Activated naive CD4-positive, alpha-beta T cell treated with anti-CD3 and anti-CD28 coated beads, Interleukin-2, amount 50 U/mL, for 72 hours (primary cell): ENCODE results near the gene STYXL1. TPM values are rescaled to one million over a fixed set of nuclear protein-coding genes. Genes with fewer than 3 reads are reported as not detected.

Source experiments
- ATAC-seq, 2 donors: fragments of 150-1000 bp; cut with Tn5 transposase; 2 replicates each; pipeline ENCODE4 v1.10.0; 2021; ENCODE audit warnings: mild to moderate bottlenecking in 2 of 2, moderate library complexity in 2 of 2
- DNase-seq, 2 donors: peaks; one replicate each; pipeline ENCODE4 v3.0.0; 2021 to 2022; ENCODE audit warnings: low spot score in 2 of 2
- H3K27ac Mint-ChIP-seq, 2 donors: one replicate each; pipeline ENCODE4 v1.8.0; 2022; ENCODE audit warnings: mild to moderate bottlenecking in 2 of 2, mixed read lengths in 2 of 2
- H3K36me3 Mint-ChIP-seq, 2 donors: one replicate each; pipeline ENCODE4 v1.8.0; 2022; ENCODE audit warnings: mixed read lengths in 2 of 2
- H3K9me3 Mint-ChIP-seq, 2 donors: one replicate each; pipeline ENCODE4 v1.8.0; 2022; ENCODE audit warnings: mixed read lengths in 2 of 2
- total RNA-seq, 2 donors: library from RNA; stranded (reverse); gene quantifications; one replicate each; pipeline ENCODE4 v1.2.3, GENCODE V29; 2022

STYXL1 gene
- total RNA-seq, 2 donors from 2014 or later: 25.4 to 39.1 TPM

DNA sequence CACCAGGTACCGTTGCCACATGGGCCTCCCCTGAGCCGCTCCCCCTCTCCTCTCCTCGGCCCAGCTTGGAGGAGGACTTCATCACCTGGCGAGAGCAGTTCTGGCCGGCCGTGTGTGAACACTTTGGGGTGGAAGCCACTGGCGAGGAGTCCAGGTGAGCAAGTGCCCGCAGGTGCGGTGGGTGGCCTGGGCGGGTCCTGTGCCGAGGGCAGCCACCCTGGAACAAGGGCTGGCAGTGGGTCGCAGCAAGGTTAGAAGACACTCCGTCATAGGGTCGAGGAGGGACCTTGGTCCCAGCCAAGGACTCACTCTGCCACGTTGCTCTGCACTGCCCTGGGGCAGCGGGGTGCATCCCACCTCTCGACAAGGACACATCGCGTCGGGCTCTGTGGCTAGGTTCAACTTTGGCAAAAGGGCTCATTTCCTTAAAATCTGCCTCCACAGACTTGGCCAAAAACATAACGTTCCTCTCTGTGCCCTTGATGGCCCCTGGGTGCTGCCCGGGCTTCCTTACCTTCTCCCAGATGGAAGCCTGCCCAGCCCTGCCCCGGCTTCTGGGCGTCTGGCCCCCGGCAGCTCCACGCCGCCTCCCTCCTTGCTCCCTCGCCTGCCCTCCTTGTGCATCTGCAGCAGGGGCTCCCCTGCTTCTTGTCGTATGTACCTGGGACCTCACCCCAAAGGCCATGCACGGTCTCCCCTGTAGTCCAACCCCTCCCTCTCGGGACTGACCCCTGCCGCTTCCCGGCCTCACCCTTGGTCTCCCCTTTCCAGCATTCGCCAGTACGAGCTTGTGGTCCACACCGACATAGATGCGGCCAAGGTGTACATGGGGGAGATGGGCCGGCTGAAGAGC is 66.1 kb downstream of the STYXL1 start:
- Mint-ChIP-seq H3K9me3 (no peaks in the 10 kb centered on the region), H3K27ac (peak overlapping the region in 1 of 2 donors; percentile 77), H3K36me3 (no peaks in the 10 kb centered on the region)
- ATAC-seq: no peak
- DNase-seq: no peak

DNA sequence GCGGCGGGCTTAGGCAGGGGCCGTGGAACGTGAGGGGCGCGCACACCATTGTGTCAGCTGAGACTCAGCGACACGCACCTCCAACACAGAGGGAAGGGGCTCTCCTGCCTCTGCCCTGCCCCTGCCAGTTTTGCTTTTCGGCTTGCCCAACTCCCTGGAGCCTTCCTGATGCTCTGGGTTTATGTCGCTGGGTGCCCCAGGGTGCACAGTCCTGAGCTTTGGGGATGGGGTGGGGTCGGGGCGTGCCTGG is 66.7 kb downstream of the STYXL1 start:
- Mint-ChIP-seq H3K27ac (no peak overlapping the region), H3K9me3 (no peaks in the 10 kb centered on the region), H3K36me3 (no peaks in the 10 kb centered on the region)
- ATAC-seq (no peak), DNase-seq (no peak)

- H3K27ac Mint-ChIP-seq: no peak overlapping the region
- H3K9me3 Mint-ChIP-seq: no peaks in the 10 kb centered on the region
- no peaks in the 10 kb centered on the region for H3K36me3 Mint-ChIP-seq
- ATAC-seq (no peak), DNase-seq (no peak)
These were observed 67.2 kb downstream of the STYXL1 start for GRCh38 chr7:75980430-75981202.

DNA sequence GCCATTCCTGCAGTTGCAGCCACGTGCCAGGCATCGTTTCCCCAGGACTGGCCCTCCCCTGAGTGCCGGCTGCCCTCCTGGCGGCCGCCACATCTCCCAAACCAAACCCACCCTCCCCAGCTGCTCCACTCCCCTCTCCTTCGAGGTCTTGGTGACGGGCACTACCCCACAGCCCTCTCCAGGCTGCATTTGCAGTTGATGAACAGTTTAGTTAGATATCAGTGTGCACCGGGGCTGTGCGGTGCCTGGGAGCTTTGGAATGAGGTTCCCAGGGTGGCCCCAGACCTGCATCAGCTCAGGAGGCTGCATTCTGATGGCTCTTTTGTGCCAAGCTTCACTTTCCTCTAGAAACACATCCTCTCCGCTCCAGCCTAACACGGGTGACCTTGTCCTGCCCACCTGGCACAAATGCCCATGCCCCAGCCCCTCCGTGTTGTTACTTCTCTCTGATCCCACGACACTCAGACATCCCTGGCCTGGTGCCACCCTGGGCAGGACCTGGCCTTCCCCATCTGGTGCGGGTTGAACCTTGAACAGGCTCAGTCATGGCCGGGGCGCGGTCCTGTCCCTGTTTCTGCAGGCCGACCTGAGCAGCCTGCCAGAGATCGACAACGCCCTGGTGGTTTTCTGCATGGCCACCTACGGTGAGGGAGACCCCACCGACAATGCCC is 67.9 kb downstream of the STYXL1 start:
- no peak for DNase-seq
- no peaks in the 10 kb centered on the region for H3K9me3 Mint-ChIP-seq
- no peaks in the 10 kb centered on the region for H3K36me3 Mint-ChIP-seq
- H3K27ac Mint-ChIP-seq: no peak overlapping the region
- no peak for ATAC-seq

- H3K27ac Mint-ChIP-seq: no peak overlapping the region
- no peaks in the 10 kb centered on the region for H3K9me3 Mint-ChIP-seq
- no peaks in the 10 kb centered on the region for H3K36me3 Mint-ChIP-seq
- ATAC-seq (no peak), DNase-seq (no peak)
These were observed 70.1 kb downstream of the STYXL1 start for GRCh38 chr7:75977743-75978142.

DNA sequence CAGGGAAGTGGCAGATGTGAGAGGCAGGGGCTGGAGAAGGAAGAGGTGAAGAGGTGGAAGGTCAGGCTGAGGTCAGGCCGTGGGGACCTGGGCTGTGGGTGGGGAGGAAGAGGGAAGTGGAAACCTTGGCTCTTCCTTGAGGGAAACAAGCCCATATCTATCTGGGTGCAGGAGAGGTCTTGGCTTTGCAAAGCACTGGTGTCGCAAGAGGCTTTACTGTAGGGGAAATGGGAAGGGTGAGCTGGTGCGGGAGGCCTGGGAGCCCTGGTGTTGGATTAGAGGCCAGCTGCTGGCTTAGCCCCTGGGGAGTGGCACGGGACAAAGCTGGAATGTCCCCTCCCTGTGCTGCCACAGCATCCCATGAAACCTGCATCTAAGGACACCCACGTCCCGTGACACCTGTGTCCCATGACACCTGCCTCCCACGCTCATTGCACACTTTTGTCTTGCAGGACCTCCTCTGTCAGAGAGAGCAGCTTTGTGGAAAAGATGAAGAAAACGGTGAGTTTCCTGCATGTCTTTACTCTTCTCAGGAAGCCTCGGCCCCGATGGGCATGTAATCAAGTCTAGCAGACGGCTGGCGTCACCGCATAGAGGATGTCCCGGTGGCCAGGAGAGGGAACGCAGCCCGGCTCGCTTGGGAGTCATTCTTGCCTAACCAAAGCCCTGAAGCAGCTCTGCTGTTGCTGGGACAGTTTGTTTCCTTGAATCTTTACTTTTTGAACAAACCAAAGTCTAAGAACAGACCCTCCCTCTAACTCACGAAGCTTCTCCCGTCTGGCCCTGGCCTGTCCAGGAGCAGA is 75.6 kb downstream of the STYXL1 start:
- DNase-seq (no peak), ATAC-seq (no peak)
- Mint-ChIP-seq H3K27ac (no peak overlapping the region), H3K36me3 (no peaks in the 10 kb centered on the region), H3K9me3 (no peaks in the 10 kb centered on the region)

- Mint-ChIP-seq H3K36me3 (no peaks in the 10 kb centered on the region), H3K9me3 (no peaks in the 10 kb centered on the region), H3K27ac (no peak overlapping the region)
- DNase-seq: no peak
- no peak for ATAC-seq
These were observed 76.4 kb downstream of the STYXL1 start for GRCh38 chr7:75971309-75971960.

GRCh38 chr7:75969704-75970498 is 77.9 kb downstream of the STYXL1 start:
- no peak for ATAC-seq
- no peaks in the 10 kb centered on the region for H3K36me3 Mint-ChIP-seq
- H3K9me3 Mint-ChIP-seq: no peaks in the 10 kb centered on the region
- H3K27ac Mint-ChIP-seq: peak overlapping the region in 1 of 2 donors; percentile 37
- DNase-seq: no peak

DNA sequence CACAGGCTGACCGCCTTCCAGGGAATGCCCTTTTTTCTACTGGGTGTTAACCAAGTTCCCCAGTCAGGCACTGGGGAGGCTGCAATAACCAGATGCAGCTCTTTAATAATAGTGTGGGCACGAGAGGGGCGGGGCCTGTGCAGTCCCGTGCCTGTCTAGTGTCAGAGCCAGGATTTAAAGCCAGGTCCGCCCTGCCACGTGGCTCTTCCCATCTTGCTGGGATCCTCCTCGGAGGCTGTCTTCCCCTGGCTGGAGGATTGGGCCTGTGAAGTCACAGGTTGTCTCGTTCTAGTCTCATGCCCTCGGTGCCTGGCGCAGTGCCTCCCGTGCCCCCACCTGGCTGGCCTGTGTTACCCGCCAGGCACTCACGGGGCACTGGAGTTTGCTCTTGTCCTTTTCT is 78.6 kb downstream of the STYXL1 start:
- no peaks in the 10 kb centered on the region for H3K9me3 Mint-ChIP-seq
- H3K36me3 Mint-ChIP-seq: no peaks in the 10 kb centered on the region
- H3K27ac Mint-ChIP-seq: no peak overlapping the region
- ATAC-seq (no peak), DNase-seq (no peak)

DNA sequence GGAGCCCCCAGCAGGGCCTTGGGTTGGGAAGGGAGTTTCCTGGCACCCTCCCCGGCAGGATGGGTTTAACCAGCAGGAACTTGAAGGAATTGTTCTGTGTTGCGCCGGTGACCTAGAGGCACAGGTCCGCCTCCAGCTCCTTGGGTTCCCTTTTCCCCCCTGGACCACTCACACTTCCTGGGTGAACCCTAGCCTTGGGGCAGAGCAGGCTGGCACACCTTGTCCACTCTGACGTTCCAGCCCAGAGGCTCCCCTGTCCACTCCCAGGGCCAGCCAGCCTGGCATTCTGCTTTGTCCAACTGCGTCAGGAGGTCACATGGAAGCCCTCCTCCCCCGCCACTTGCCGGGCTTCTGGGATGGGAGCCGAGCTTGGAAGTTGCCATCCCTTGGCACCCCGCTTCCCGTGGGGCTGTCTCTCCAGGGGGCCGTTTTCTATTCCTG is 79.2 kb downstream of the STYXL1 start:
- no peak for DNase-seq
- no peak for ATAC-seq
- Mint-ChIP-seq H3K36me3 (no peaks in the 10 kb centered on the region), H3K27ac (no peak overlapping the region), H3K9me3 (no peaks in the 10 kb centered on the region)

GRCh38 chr7:75968012-75968411 is 79.8 kb downstream of the STYXL1 start:
- Mint-ChIP-seq H3K27ac (no peak overlapping the region), H3K36me3 (no peaks in the 10 kb centered on the region), H3K9me3 (no peaks in the 10 kb centered on the region)
- DNase-seq (no peak), ATAC-seq (no peak)

GRCh38 chr7:75967487-75967997 is 80.3 kb downstream of the STYXL1 start:
- H3K36me3 Mint-ChIP-seq: no peaks in the 10 kb centered on the region
- ATAC-seq (no peak), DNase-seq (no peak)
- H3K27ac Mint-ChIP-seq: no peak overlapping the region
- no peaks in the 10 kb centered on the region for H3K9me3 Mint-ChIP-seq

GRCh38 chr7:75967055-75967454 is 80.7 kb downstream of the STYXL1 start:
- Mint-ChIP-seq H3K27ac (no peak overlapping the region), H3K9me3 (no peaks in the 10 kb centered on the region), H3K36me3 (no peaks in the 10 kb centered on the region)
- ATAC-seq (no peak), DNase-seq (no peak)

- Mint-ChIP-seq H3K27ac (peak overlapping the region in 1 of 2 donors; percentile 18), H3K36me3 (no peaks in the 10 kb centered on the region), H3K9me3 (no peaks in the 10 kb centered on the region)
- ATAC-seq (no peak), DNase-seq (no peak)
These were observed 81.4 kb downstream of the STYXL1 start for GRCh38 chr7:75966190-75966961.

- ATAC-seq (no peak), DNase-seq (no peak)
- no peaks in the 10 kb centered on the region for H3K9me3 Mint-ChIP-seq
- peak overlapping the region; percentile 18 to 60 for H3K27ac Mint-ChIP-seq
- H3K36me3 Mint-ChIP-seq: no peaks in the 10 kb centered on the region
These were observed 82.2 kb downstream of the STYXL1 start for GRCh38 chr7:75965617-75966016.
